Putamen (tissue), 1 donor: ENCODE data around the gene CYP4Z1.
"Not testable (repeated sequence)": the region's sequence is repeated elsewhere in the genome, so short reads cannot be mapped to it uniquely, and the experiment has no call there.

Experiments
- DNase-seq: peaks from one replicate; pipeline ENCODE4 v3.0.0-alpha.2; 2016; ENCODE audit warnings: low spot score

Gene CYP4Z1

GRCh38 chr1:47128854-47129253 is 61.8 kb downstream of the CYP4Z1 start:
- DNase-seq, result not testable (repeated sequence)

- DNase-seq, result not testable (repeated sequence)
These were observed 62.6 kb downstream of the CYP4Z1 start for GRCh38 chr1:47129489-47130230.

GRCh38 chr1:47132665-47133064 is 65.6 kb downstream of the CYP4Z1 start:
- not testable (repeated sequence) for DNase-seq

GRCh38 chr1:47137198-47137597 is 70.2 kb downstream of the CYP4Z1 start, which contains the start of gene CYP4A22:
Gene CYP4A22, plus strand, starts transcription at chr1:47137441. Its CDS starts 45 bp downstream, at chr1:47137486.
- DNase-seq, result no peak

- DNase-seq, result no peak
These were observed 71.0 kb downstream of the CYP4Z1 start for GRCh38 chr1:47137925-47138615.

- not testable (repeated sequence) for DNase-seq
These were observed 73.3 kb downstream of the CYP4Z1 start for GRCh38 chr1:47140358-47140757.

GRCh38 chr1:47143654-47144053 is 76.6 kb downstream of the CYP4Z1 start:
- DNase-seq, result not testable (repeated sequence)

- DNase-seq, result not testable (repeated sequence)
These were observed 79.5 kb downstream of the CYP4Z1 start for GRCh38 chr1:47146495-47146894.

GRCh38 chr1:47147047-47147785 is 80.2 kb downstream of the CYP4Z1 start:
- DNase-seq, result no peak

GRCh38 chr1:47149162-47149561 is 82.1 kb downstream of the CYP4Z1 start:
- DNase-seq, result not testable (repeated sequence)

GRCh38 chr1:47156457-47156856 is 89.4 kb downstream of the CYP4Z1 start:
- DNase-seq, result not testable (repeated sequence)

- not testable (repeated sequence) for DNase-seq
These were observed 90.9 kb downstream of the CYP4Z1 start for GRCh38 chr1:47157957-47158356.

GRCh38 chr1:47160716-47161115 is 93.7 kb downstream of the CYP4Z1 start:
- no peak for DNase-seq

- DNase-seq, result no peak
These were observed 94.4 kb downstream of the CYP4Z1 start for GRCh38 chr1:47161298-47162040.

- DNase-seq, result no peak
These were observed 97.5 kb downstream of the CYP4Z1 start for GRCh38 chr1:47164552-47164951.
